Heart left ventricle (tissue), 13 donors: ENCODE results near the gene RTEL1.

Experiments used
- POLR2A ChIP-seq, 2 donors: fragments of 450-650 bp; IDR thresholded peaks; one replicate each; pipeline ENCODE4 v1.6.1; 2017; ENCODE audit warnings: antibody characterized with exemption in 2 of 2, mild to moderate bottlenecking in 2 of 2, moderate library complexity in 2 of 2
- TF ChIP-seq, protein P1 (sequence below), 12 donors: fragments of 200-600 bp; sonication (generic) in 4 of 12; IDR thresholded peaks; one replicate each; pipeline versions ENCODE4 v1.5.0 to v1.8.0; 2018 to 2022; ENCODE audit warnings: antibody characterized with exemption in 12 of 12, mild to moderate bottlenecking in 5 of 12
- donor health status: ischemic (EF 13 %, LVEDD 7.1; RV severe dilation, severe dysfunction).
- donor health status: DM: no; HTN: yes; CAD: no.
- donor health status: DM: no; HTN: no; CAD: no.
- donor health status: ischemic (EF 25% LVEDD 6.9; RV normal size, moderate dysfunction).
- donor health status: ischemic (EF 25% LVEDD 5.7; RV mildly dilated, moderate dysfunction).
- donor health status: ischemic (EF 35%, LVEDD 5.7; RV mildly dilated, moderate dysfunction).
- donor health status: nonischemic (EF 11% LVEDD 7.7; RV severe dilation, severe dysfunction).
- donor health status: DM: yes; HTN: yes; CAD: no.
- donor health status: PGD.
- donor health status: ischemic (EF 29% LVEDD 5.4; RV normal size, mild dysfunction).
- donor health status: nonischemic (EF 23%, LVEDD 6.1; RV moderate dilation, normal function).

DNA sequence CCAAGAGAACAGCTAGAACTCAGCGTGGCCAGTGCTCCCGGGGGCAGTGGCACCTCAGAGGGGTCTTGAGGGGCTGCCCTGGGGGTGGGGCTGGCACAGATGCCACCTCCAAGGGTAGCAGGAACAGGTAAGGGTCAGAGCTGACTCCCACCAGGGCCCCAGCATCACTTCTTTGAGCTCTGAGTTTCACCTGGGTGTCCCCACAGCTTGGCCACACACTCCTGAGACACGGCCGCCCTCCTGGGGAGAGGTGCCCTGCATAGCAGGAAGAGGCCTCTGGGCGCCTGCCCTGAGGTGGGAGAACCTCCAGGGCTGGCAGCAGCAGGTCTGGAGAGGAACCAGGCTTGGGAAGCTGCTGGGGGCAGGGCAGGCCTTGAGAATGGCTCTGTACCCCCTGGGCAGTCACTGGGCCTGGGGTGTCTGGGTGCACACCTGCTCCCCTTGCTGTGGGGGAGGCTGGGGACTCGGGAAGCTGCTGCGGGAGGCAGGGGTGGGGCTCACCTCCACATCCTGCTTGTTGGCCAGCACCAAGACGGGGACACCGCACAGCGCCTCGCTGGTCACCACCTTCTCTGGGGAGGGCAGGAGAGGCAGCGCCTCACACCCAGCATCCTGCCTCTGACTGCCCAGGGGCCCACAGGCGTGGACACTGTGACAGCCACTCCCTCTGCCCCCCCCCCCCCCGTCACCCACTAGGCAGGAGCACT, 43.4 kb downstream of the RTEL1 start:
- TF ChIP-seq POLR2A (IDR thresholded peaks at IDR 0.05): no peak
- TF ChIP-seq, protein P1, sequence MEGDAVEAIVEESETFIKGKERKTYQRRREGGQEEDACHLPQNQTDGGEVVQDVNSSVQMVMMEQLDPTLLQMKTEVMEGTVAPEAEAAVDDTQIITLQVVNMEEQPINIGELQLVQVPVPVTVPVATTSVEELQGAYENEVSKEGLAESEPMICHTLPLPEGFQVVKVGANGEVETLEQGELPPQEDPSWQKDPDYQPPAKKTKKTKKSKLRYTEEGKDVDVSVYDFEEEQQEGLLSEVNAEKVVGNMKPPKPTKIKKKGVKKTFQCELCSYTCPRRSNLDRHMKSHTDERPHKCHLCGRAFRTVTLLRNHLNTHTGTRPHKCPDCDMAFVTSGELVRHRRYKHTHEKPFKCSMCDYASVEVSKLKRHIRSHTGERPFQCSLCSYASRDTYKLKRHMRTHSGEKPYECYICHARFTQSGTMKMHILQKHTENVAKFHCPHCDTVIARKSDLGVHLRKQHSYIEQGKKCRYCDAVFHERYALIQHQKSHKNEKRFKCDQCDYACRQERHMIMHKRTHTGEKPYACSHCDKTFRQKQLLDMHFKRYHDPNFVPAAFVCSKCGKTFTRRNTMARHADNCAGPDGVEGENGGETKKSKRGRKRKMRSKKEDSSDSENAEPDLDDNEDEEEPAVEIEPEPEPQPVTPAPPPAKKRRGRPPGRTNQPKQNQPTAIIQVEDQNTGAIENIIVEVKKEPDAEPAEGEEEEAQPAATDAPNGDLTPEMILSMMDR (IDR thresholded peaks at IDR 0.05): no peak
